OCI-LY7 (cell line): ENCODE measurements around the gene COPE. TPM values are rescaled to one million over a fixed set of nuclear protein-coding genes. Genes with fewer than 3 reads are reported as not detected.
"Not testable (repeated sequence)": the region's sequence is repeated elsewhere in the genome, so short reads cannot be mapped to it uniquely, and the experiment has no call there.

Experiments used
- BruUV-seq: library from RNA; stranded (reverse); fragments of 400-500 nt; replicated peaks from 2 replicates; lab custom pipeline; 2021; lab: Mats Ljungman, UMichigan
- CTCF ChIA-PET: fragments of 300-600 bp; sonication (Branson Sonifier 250); formaldehyde crosslinking; loops from one replicate; lab custom pipeline; 2022; ENCODE audit warnings: antibody characterized with exemption; ENCODE audit not compliant: unreplicated experiment; lab: Charles Lee
- POLR2A ChIA-PET: fragments of 300-600 bp; sonication (Branson Sonifier 250); formaldehyde crosslinking; loops from one replicate; lab custom pipeline; 2022; ENCODE audit warnings: antibody characterized with exemption; lab: Charles Lee
- DNase-seq: peaks from one replicate; pipeline ENCODE4 v3.0.0-alpha.2; 2015; ENCODE audit warnings: low spot score
- H2AFZ ChIP-seq: fragments of 200-600 bp; sonication (generic), shearing (Covaris generic); 2 replicates; pipeline ENCODE4 v1.6.1; 2014; ENCODE audit warnings: mild to moderate bottlenecking, antibody characterized with exemption, low read length, moderate library complexity
- H3K27ac ChIP-seq: fragments of 200-600 bp; sonication (generic); 2 replicates; pipeline ENCODE4 v1.5.1; 2014; ENCODE audit warnings: mixed run types, low read depth, mild to moderate bottlenecking, moderate library complexity, low read length, inconsistent platforms; ENCODE audit not compliant: poor library complexity, severe bottlenecking
- H3K36me3 ChIP-seq: fragments of 200-600 bp; sonication (generic); 2 replicates; pipeline ENCODE4 v1.6.1; 2014; ENCODE audit warnings: mild to moderate bottlenecking, antibody characterized with exemption, low read length, moderate library complexity, mixed read lengths; ENCODE audit not compliant: insufficient read depth
- H3K4me1 ChIP-seq: fragments of 200-600 bp; sonication (generic); 2 replicates; pipeline ENCODE4 v1.5.1; 2014; ENCODE audit warnings: mild to moderate bottlenecking, low read length; ENCODE audit not compliant: insufficient read depth, poor library complexity, severe bottlenecking
- H3K4me2 ChIP-seq: fragments of 200-600 bp; sonication (generic); 2 replicates; pipeline ENCODE4 v1.6.1; 2014; ENCODE audit warnings: mild to moderate bottlenecking, low read length
- H3K4me3 ChIP-seq: fragments of 200-600 bp; sonication (generic); 2 replicates; pipeline ENCODE4 v1.5.1; 2014; ENCODE audit warnings: mild to moderate bottlenecking, low read depth, low read length; ENCODE audit not compliant: poor library complexity, severe bottlenecking
- H3K79me2 ChIP-seq: fragments of 200-600 bp; sonication (generic); 2 replicates; pipeline ENCODE4 v1.6.1; 2016; ENCODE audit warnings: low read depth, mild to moderate bottlenecking, low read length, moderate library complexity, mixed read lengths; ENCODE audit not compliant: insufficient read depth
- H3K9me2 ChIP-seq: fragments of 200-600 bp; sonication (generic); 2 replicates; pipeline ENCODE4 v1.6.1; 2016; ENCODE audit warnings: mild to moderate bottlenecking, low read length, mixed read lengths; ENCODE audit not compliant: insufficient read depth
- H3K9me3 ChIP-seq: fragments of 200-600 bp; sonication (generic); 2 replicates; pipeline ENCODE4 v1.6.1; 2014; ENCODE audit warnings: mild to moderate bottlenecking, mixed run types, low read length, mixed read lengths
- H4K20me1 ChIP-seq: fragments of 200-600 bp; sonication (generic); 2 replicates; pipeline ENCODE4 v1.6.1; 2014; ENCODE audit warnings: mild to moderate bottlenecking, antibody characterized with exemption, low read length, moderate library complexity, mixed read lengths; ENCODE audit not compliant: insufficient read depth
- EZH2phosphoT487 ChIP-seq: fragments of 200-600 bp; sonication (generic); IDR thresholded peaks from 2 replicates; pipeline ENCODE4 v1.6.1; 2018; ENCODE audit warnings: low read depth, borderline replicate concordance, mild to moderate bottlenecking, mixed run types, antibody characterized with exemption, low read length, moderate library complexity, mixed read lengths
- intact Hi-C: fragments of 100-400 bp; cut with micrococcal nuclease; formaldehyde crosslinking; loops from one replicate; pipeline ENCODE4 v1.10.0; 2022; ENCODE audit not compliant: unreplicated experiment
- total RNA-seq, 2 experiments: library from RNA; depleted of rRNA in 1 of 2; stranded (reverse); fragments of >200 nt in 1 of 2; shearing (Covaris generic) in 1 of 2; gene quantifications; 2 replicates each; pipeline ENCODE4 v1.2.3, GENCODE V29; 2014 to 2022
- TF ChIP-seq, protein P1 (sequence below): fragments of 200-600 bp; sonication (generic); conservative IDR thresholded peaks from 2 replicates; pipeline ENCODE4 v1.5.1; 2014; ENCODE audit warnings: mild to moderate bottlenecking, antibody characterized with exemption, low read length, moderate library complexity, mixed read lengths

Gene COPE
- total RNA-seq, 2 experiments from 2014 or later: 255 to 256 TPM

DNA sequence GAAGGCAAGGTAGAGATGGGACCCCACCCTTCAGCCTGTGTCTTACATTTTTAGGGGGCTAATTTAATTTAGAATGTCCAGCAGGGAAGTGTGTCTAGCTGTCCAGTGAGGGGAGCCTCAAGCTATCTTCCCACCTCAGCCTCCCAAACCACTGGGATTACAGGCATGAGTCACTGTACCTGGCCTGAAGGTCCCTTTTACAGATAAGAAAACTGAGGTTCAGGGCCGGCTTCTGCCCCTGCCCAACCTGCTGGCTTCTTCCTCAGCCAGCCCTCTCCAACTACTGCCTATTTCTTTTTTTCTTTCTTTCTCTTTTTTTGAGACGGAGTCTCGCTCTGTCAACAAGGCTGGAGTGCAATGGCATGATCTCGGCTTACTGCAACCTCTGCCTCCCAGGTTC is 41.2 kb upstream of the COPE start:
- ChIA-PET POLR2A (no interaction called here), CTCF (no interaction called here)

DNA sequence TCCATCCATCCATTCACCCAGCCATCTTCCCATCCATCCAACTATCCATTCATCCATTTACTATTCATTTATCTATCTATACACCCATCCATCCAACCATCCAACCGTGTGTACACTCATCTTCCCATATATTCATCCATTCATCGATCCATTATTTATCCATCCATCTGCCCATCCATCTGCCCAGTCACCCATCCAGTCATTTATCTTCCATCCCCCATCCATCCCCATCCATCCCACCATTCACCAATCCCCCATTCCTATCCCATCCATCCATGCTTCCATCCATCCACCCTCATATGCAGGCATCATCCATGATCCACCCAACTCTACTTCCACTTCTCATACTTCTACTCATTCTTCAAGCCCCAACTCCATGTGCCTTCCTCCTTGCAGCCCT is 35.9 kb upstream of the COPE start:
- H3K4me1 ChIP-seq: peaks cover under 1% of the 10 kb centered on the region
- CTCF ChIA-PET: no interaction called here
- POLR2A ChIA-PET: no interaction called here
- no peak overlapping the region for H3K4me2 ChIP-seq
- H3K9me3 ChIP-seq: no peaks in the 10 kb centered on the region
- H3K36me3 ChIP-seq: no peaks in the 10 kb centered on the region
- DNase-seq: no peak
- H4K20me1 ChIP-seq: no peaks in the 10 kb centered on the region
- H3K9me2 ChIP-seq: no peaks in the 10 kb centered on the region
- H3K79me2 ChIP-seq: no peaks in the 10 kb centered on the region
- H3K27ac ChIP-seq: no peak overlapping the region
- BruUV-seq: no TSS peak
- no peak overlapping the region for H3K4me3 ChIP-seq
- H2AFZ ChIP-seq: no peak overlapping the region
- intact Hi-C loops: no loop called here
- TF ChIP-seq, protein P1, sequence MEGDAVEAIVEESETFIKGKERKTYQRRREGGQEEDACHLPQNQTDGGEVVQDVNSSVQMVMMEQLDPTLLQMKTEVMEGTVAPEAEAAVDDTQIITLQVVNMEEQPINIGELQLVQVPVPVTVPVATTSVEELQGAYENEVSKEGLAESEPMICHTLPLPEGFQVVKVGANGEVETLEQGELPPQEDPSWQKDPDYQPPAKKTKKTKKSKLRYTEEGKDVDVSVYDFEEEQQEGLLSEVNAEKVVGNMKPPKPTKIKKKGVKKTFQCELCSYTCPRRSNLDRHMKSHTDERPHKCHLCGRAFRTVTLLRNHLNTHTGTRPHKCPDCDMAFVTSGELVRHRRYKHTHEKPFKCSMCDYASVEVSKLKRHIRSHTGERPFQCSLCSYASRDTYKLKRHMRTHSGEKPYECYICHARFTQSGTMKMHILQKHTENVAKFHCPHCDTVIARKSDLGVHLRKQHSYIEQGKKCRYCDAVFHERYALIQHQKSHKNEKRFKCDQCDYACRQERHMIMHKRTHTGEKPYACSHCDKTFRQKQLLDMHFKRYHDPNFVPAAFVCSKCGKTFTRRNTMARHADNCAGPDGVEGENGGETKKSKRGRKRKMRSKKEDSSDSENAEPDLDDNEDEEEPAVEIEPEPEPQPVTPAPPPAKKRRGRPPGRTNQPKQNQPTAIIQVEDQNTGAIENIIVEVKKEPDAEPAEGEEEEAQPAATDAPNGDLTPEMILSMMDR: no peak
- no peak for TF ChIP-seq EZH2phosphoT487

More for the DNA sequence above, 41.2 kb upstream of the COPE start:
- no peak for DNase-seq
- H3K79me2 ChIP-seq: no peaks in the 10 kb centered on the region
- H3K4me1 ChIP-seq: peaks cover 6% of the 10 kb centered on the region
- H3K4me3 ChIP-seq: no peak overlapping the region
- H3K27ac ChIP-seq: no peak overlapping the region
- no peaks in the 10 kb centered on the region for H3K9me2 ChIP-seq
- TF ChIP-seq EZH2phosphoT487: no peak
- TF ChIP-seq, protein P1: no peak
- BruUV-seq: no TSS peak
- H3K9me3 ChIP-seq: no peaks in the 10 kb centered on the region
- no peaks in the 10 kb centered on the region for H3K36me3 ChIP-seq
- no peak overlapping the region for H2AFZ ChIP-seq
- no peaks in the 10 kb centered on the region for H4K20me1 ChIP-seq
- intact Hi-C loops: no loop called here
- no peak overlapping the region for H3K4me2 ChIP-seq

DNA sequence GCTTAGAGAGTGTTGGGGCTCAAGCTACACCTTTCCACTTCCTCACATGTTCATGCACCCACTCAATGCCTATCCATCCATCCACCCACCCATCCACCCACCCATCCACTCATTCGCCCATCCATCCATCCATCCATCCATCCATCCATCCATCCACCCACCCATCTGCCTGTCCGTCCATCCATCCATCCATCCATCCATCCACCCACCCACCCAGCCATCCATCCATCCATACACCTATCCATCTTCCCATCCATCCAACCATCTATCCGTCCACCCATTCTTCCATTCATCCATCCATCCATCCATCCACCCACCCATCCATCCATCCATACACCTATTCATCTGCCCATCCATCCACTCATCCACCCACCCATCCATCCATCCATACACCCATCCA is 34.9 kb upstream of the COPE start:
- POLR2A ChIA-PET: no interaction called here
- no peak for TF ChIP-seq EZH2phosphoT487
- TF ChIP-seq, protein P1: no peak

DNA sequence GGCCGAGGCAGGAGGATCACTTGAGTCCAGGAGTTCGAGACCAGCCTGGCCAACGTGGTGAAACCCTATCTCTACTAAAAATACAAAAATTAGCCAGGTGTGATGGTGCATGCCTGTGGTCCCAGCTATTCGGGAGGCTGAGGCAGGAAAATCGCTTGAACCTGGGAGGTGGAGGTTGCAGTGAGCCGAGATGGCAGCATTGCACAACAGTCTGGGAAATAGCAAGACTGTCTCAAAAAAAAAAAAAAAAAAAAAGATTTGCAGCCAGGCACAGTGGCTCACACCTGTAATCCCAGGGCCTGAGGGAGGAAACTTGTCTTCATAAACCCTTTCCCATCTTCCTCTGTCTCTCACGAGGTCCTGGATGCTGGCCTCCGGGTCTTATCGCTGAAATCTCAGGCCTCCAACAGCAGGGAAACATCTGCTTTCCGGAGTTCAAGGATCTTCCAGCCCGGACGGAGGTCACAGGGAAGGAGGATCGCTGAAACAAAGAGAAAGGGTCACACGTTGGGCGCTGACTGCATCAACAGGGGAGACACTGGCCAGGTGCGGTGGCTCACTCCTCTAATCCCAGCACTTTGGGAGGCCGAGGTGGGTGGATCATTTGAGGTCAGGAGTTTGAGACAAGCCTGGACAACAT is 33.3 kb upstream of the COPE start:
- intact Hi-C loops, CTCF ChIA-PET, H3K4me2 ChIP-seq: not testable (repeated sequence)

More for the DNA sequence above, 34.9 kb upstream of the COPE start:
- no peak for DNase-seq
- Histone ChIP-seq H4K20me1 (no peaks in the 10 kb centered on the region), H2AFZ (no peak overlapping the region), H3K36me3 (no peaks in the 10 kb centered on the region), H3K9me3 (no peaks in the 10 kb centered on the region), H3K4me1 (peaks cover 10% of the 10 kb centered on the region), H3K4me2 (no peak overlapping the region), H3K4me3 (no peak overlapping the region), H3K9me2 (no peaks in the 10 kb centered on the region), H3K79me2 (no peaks in the 10 kb centered on the region), H3K27ac (no peak overlapping the region)
- no TSS peak for BruUV-seq
- CTCF ChIA-PET: no interaction called here
- intact Hi-C loops: no loop called here

More for the DNA sequence above, 33.3 kb upstream of the COPE start:
- H3K27ac ChIP-seq, POLR2A ChIA-PET, DNase-seq, H3K9me2 ChIP-seq, H3K4me3 ChIP-seq, H3K79me2 ChIP-seq, H2AFZ ChIP-seq, H3K9me3 ChIP-seq, BruUV-seq, H4K20me1 ChIP-seq, H3K36me3 ChIP-seq: not testable (repeated sequence)
- H3K4me1 ChIP-seq: peaks cover 26% of the 10 kb centered on the region
